HepG2 (cell line): ENCODE results near the gene CCM2L. TPM values are rescaled to one million over a fixed set of nuclear protein-coding genes. Genes with fewer than 3 reads are reported as not detected.

Experiments
- ATAC-seq: fragments of 200-7000 bp; cut with Tn5 transposase; 3 replicates; pipeline ENCODE4 v1.9.1; 2020; ENCODE audit warnings: mild to moderate bottlenecking, moderate library complexity
- BruUV-seq: library from RNA; stranded (reverse); fragments of 400-500 nt; replicated peaks from 2 replicates; lab custom pipeline; 2021; lab: Mats Ljungman, UMichigan
- CTCF ChIA-PET: fragments of 300-600 bp; formaldehyde crosslinking; extraction: SDS; loops from one replicate; lab custom pipeline; 2021; ENCODE audit warnings: low total read pairs, inconsistent platforms, low intra/inter-chr PET ratio; lab: Yijun Ruan, JAX
- POLR2A ChIA-PET: fragments of 350-600 bp; sonication (Branson Sonifier 250); formaldehyde crosslinking; loops from one replicate; lab custom pipeline; 2020; ENCODE audit warnings: antibody characterized with exemption, inconsistent platforms; lab: Yijun Ruan, JAX
- DNase-seq: peaks from one replicate; pipeline ENCODE4 v3.0.0-alpha.2; 2015; ENCODE audit warnings: low spot score
- FAIRE-seq: peaks from 3 replicates; lab custom pipeline; 2011; peaks lifted over from hg19 to GRCh38; lab: Jason Lieb, UNC
- H2AFZ ChIP-seq: one replicate; pipeline ENCODE4 v1.6.1; 2011; ENCODE audit warnings: low read length, inconsistent platforms
- H3K27ac ChIP-seq: fragments of 300-600 bp; 3 replicates; pipeline ENCODE4 v1.8.0; 2011; ENCODE audit warnings: mixed run types, mild to moderate bottlenecking, mixed read lengths, low read length, inconsistent platforms; ENCODE audit not compliant: insufficient read depth; ENCODE audit errors: extremely low read length
- H3K27me3 ChIP-seq, 2 experiments: fragments of 200-600 bp in 1 of 2; 2 replicates in 1 of 2; 3 replicates in 1 of 2; pipeline versions ENCODE4 v1.6.0 to v1.8.0; 2011; ENCODE audit warnings: low read length in 2 of 2, mild to moderate bottlenecking in 2 of 2, moderate library complexity in 2 of 2, inconsistent platforms in 1 of 2; ENCODE audit not compliant: insufficient read depth in 2 of 2, control insufficient read depth in 1 of 2
- H3K36me3 ChIP-seq, 2 experiments: fragments of 200-600 bp in 1 of 2; replicated peaks in 1 of 2; 2 replicates in 1 of 2; 3 replicates in 1 of 2; pipeline versions ENCODE4 v1.5.1 to v1.8.0; 2011; ENCODE audit warnings: low read length in 2 of 2, inconsistent platforms in 1 of 2; ENCODE audit not compliant: insufficient read depth in 2 of 2, control insufficient read depth in 1 of 2
- H3K4me1 ChIP-seq: 2 replicates; pipeline ENCODE4 v1.5.1; 2012; ENCODE audit warnings: low read length, inconsistent platforms; ENCODE audit not compliant: insufficient read depth
- H3K4me2 ChIP-seq: 2 replicates; pipeline ENCODE4 v1.6.0; 2011; ENCODE audit warnings: low read depth, low read length, inconsistent platforms
- H3K4me3 ChIP-seq, 3 experiments: fragments of 200-600 bp in 1 of 3; sonication (generic), shearing (Covaris generic) in 1 of 3; replicated peaks in 1 of 3; 2 replicates each; pipeline ENCODE4 v1.5.1; 2011 to 2016; ENCODE audit warnings: low read length in 3 of 3, inconsistent platforms in 2 of 3, low read depth in 2 of 3, mild to moderate bottlenecking in 2 of 3, control low read depth in 1 of 3, mixed read lengths in 1 of 3; ENCODE audit not compliant: insufficient read depth in 1 of 3
- H3K79me2 ChIP-seq: one replicate; pipeline ENCODE4 v1.6.1; 2011; ENCODE audit warnings: low read length, inconsistent platforms; ENCODE audit not compliant: insufficient read depth
- H3K9ac ChIP-seq: 2 replicates; pipeline ENCODE4 v1.6.0; 2011; ENCODE audit warnings: mild to moderate bottlenecking, low read depth, low read length, inconsistent platforms; ENCODE audit not compliant: insufficient read depth
- H3K9me3 ChIP-seq: 2 replicates; pipeline ENCODE4 v1.5.1; 2012; ENCODE audit warnings: mild to moderate bottlenecking, low read length
- H4K20me1 ChIP-seq: 2 replicates; pipeline ENCODE4 v1.6.0; 2011; ENCODE audit warnings: inconsistent platforms, mild to moderate bottlenecking, low read length, moderate library complexity; ENCODE audit not compliant: insufficient read depth
- GMEB2 ChIP-seq: IDR thresholded peaks from 2 replicates; pipeline ENCODE4 v1.6.1; 2016; ENCODE audit warnings: missing biosample characterization, missing genetic modification reagents, low read depth
- HNRNPK ChIP-seq: fragments of 200-400 bp; formaldehyde crosslinking; IDR thresholded peaks from 2 replicates; pipeline ENCODE4 v1.6.1; 2018; ENCODE audit warnings: low read length, low read depth, moderate library complexity, mild to moderate bottlenecking; ENCODE audit not compliant: poor library complexity, severe bottlenecking
- IRF1 ChIP-seq: sonication (generic); formaldehyde crosslinking; IDR thresholded peaks from 2 replicates; pipeline ENCODE4 v1.4.0; 2020; ENCODE audit warnings: low read depth, mild to moderate bottlenecking, missing genetic modification reagents
- SIX4 ChIP-seq: sonication (generic); formaldehyde crosslinking; IDR thresholded peaks from 2 replicates; pipeline ENCODE4 v1.4.0; 2020; ENCODE audit warnings: missing genetic modification reagents
- SNAPC4 ChIP-seq: sonication (generic); formaldehyde crosslinking; IDR thresholded peaks from 2 replicates; pipeline ENCODE4 v1.4.0; 2020; ENCODE audit warnings: mild to moderate bottlenecking, missing genetic modification reagents
- ZFP37 ChIP-seq: sonication (generic); formaldehyde crosslinking; IDR thresholded peaks from 2 replicates; pipeline ENCODE4 v1.4.0; 2020; ENCODE audit warnings: missing genetic modification reagents, borderline replicate concordance
- ZFP41 ChIP-seq: sonication (generic); formaldehyde crosslinking; IDR thresholded peaks from 2 replicates; pipeline ENCODE4 v1.4.0; 2020; ENCODE audit warnings: mild to moderate bottlenecking, missing genetic modification reagents, borderline replicate concordance
- ZNF18 ChIP-seq: sonication (generic); formaldehyde crosslinking; IDR thresholded peaks from 2 replicates; pipeline ENCODE4 v1.8.0; 2022; ENCODE audit warnings: mild to moderate bottlenecking, missing genetic modification reagents; ENCODE audit not compliant: insufficient replicate concordance
- ZNF20 ChIP-seq: sonication (generic); formaldehyde crosslinking; IDR thresholded peaks from 2 replicates; pipeline ENCODE4 v1.4.0; 2020; ENCODE audit warnings: mild to moderate bottlenecking, moderate library complexity, missing genetic modification reagents
- ZNF382 ChIP-seq: sonication (generic); formaldehyde crosslinking; IDR thresholded peaks from 2 replicates; pipeline ENCODE4 v1.5.0; 2020; ENCODE audit warnings: missing genetic modification reagents, mild to moderate bottlenecking, borderline replicate concordance
- WGBS: methylation state at CpG from one replicate; pipeline ENCODE4 v1.1.6; 2017; ENCODE audit warnings: low lambda C conversion rate; 5-methylcytosine and 5-hydroxymethylcytosine counted together
- in situ Hi-C: cut with HindIII; loops from 2 replicates; pipeline ENCODE4 v1.10.0; 2017; ENCODE audit warnings: low pct_unique_long_range_greater_than_20kb; ENCODE audit not compliant: extremely low pct_ligation_motif_present
- intact Hi-C: fragments of 100-400 bp; cut with micrococcal nuclease; formaldehyde crosslinking; loops from one replicate; pipeline ENCODE4 v1.10.0; 2022; ENCODE audit not compliant: unreplicated experiment
- polyA plus RNA-seq, 8 experiments: library from polyadenylated mRNA; depleted of rRNA in 3 of 8; stranded (reverse) in 7 of 8; unstranded in 1 of 8; fragments of >200 nt; fragmentation: Illumina TruSeq in 4 of 8; extraction: Trizol in 4 of 8; gene quantifications; 2 replicates each; pipeline versions ENCODE4 v1.2.1 to v1.2.3, GENCODE V29; 2011 to 2016; ENCODE audit warnings: low read depth in 4 of 8, missing spikeins in 1 of 8, mixed read lengths in 1 of 8; ENCODE audit not compliant: insufficient read depth in 1 of 8
- total RNA-seq, 5 experiments: library from RNA; depleted of rRNA; stranded (reverse); fragments of >200 nt; fragmentation: Illumina TruSeq; extraction: Trizol; gene quantifications; 2 replicates each; pipeline ENCODE4 v1.2.3, GENCODE V29; 2016; ENCODE audit warnings: low read depth in 1 of 5
- TF ChIP-seq, protein P1 (sequence below): IDR thresholded peaks from 2 replicates; pipeline ENCODE4 v1.6.1; 2012; ENCODE audit warnings: inconsistent platforms
- TF ChIP-seq, protein P2 (sequence below): sonication (generic); formaldehyde crosslinking; IDR thresholded peaks from 2 replicates; pipeline ENCODE4 v1.9.0; 2021; ENCODE audit warnings: missing genetic modification reagents, borderline replicate concordance

Gene CCM2L
- total and polyA plus RNA-seq, 2 of the 13 experiments (the other 11 are each of a cell fraction or from before 2014, with no cell fraction given), result 0.15 TPM; not detected in 1

GRCh38 chr20:31972471-31973021, 37.7 kb upstream of the CCM2L start:
- intact Hi-C loops (no loop called here), in situ Hi-C loops (no loop called here)
- H3K9me3 ChIP-seq, result no peaks in the 10 kb centered on the region
- H3K4me1 ChIP-seq, result no peaks in the 10 kb centered on the region
- WGBS, result 3% methylated on average over 4 of the region's 4 CpGs
- no TSS peak for BruUV-seq
- H3K4me2 ChIP-seq, result no peak overlapping the region
- no peaks in the 10 kb centered on the region for H3K79me2 ChIP-seq
- no peaks in the 10 kb centered on the region for H3K36me3 ChIP-seq
- H3K27me3 ChIP-seq, result peaks cover 2 to 5% of the 10 kb centered on the region in 2 experiments; a peak in 3 of 5 replicates
- FAIRE-seq, result no peak
- POLR2A ChIA-PET, result interaction anchor here (1.4 kb wide), 1 partner anchor 20 kb away, joined by 3 read pairs; the partner anchor contains the start of gene PDRG1
- CTCF ChIA-PET, result no interaction called here
- H3K27ac ChIP-seq, result no peak overlapping the region
- no peak overlapping the region for H3K9ac ChIP-seq
- H4K20me1 ChIP-seq, result no peaks in the 10 kb centered on the region; the same call in 1 of the 2 replicates
- no peak overlapping the region for H3K4me3 ChIP-seq
- no peak overlapping the region for H2AFZ ChIP-seq
- no peak for DNase-seq
- ATAC-seq, result no peak
- TF ChIP-seq SIX4 (CRISPR knock-in tag) (no peak), GMEB2 (no peak), HNRNPK (no peak), IRF1 (CRISPR knock-in tag) (no peak), ZFP37 (no peak), ZNF20 (CRISPR knock-in tag) (no peak), SNAPC4 (CRISPR knock-in tag) (no peak), ZFP41 (CRISPR knock-in tag) (no peak), ZNF382 (CRISPR knock-in tag) (no peak), ZNF18 (CRISPR knock-in tag) (no peak)
- TF ChIP-seq, protein P1, sequence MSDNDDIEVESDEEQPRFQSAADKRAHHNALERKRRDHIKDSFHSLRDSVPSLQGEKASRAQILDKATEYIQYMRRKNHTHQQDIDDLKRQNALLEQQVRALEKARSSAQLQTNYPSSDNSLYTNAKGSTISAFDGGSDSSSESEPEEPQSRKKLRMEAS, result no peak
- TF ChIP-seq, protein P2, sequence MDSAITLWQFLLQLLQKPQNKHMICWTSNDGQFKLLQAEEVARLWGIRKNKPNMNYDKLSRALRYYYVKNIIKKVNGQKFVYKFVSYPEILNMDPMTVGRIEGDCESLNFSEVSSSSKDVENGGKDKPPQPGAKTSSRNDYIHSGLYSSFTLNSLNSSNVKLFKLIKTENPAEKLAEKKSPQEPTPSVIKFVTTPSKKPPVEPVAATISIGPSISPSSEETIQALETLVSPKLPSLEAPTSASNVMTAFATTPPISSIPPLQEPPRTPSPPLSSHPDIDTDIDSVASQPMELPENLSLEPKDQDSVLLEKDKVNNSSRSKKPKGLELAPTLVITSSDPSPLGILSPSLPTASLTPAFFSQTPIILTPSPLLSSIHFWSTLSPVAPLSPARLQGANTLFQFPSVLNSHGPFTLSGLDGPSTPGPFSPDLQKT (CRISPR knock-in tag), result no peak
